NK-92 (cell line): ENCODE data around the gene SGCA.

Source experiments
- DNase-seq: peaks from one replicate; lab custom pipeline; 2025; ENCODE audit not compliant: unreplicated experiment; lab: John Stamatoyannopoulos, UW

SGCA gene

DNA sequence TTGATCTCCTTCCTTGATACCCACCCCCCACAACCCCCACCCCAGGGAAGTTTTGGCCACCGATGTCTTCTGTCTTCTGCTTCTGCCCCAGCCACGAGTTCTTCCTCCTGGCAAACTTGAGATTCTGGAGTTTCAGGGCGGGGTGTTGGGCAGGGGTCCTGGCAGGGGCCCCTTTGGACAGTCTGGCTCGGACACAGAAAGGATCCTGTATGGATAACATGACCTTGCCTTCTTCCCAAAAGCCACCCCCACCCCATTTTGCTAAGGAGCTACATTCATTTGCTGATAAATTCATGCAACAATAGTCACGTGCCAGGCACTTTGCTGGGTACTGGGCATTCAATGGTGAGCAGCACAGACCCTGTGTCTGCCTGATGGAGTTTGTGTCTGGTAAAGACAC, 41.5 kb downstream of the SGCA start:
- no peak for DNase-seq

DNA sequence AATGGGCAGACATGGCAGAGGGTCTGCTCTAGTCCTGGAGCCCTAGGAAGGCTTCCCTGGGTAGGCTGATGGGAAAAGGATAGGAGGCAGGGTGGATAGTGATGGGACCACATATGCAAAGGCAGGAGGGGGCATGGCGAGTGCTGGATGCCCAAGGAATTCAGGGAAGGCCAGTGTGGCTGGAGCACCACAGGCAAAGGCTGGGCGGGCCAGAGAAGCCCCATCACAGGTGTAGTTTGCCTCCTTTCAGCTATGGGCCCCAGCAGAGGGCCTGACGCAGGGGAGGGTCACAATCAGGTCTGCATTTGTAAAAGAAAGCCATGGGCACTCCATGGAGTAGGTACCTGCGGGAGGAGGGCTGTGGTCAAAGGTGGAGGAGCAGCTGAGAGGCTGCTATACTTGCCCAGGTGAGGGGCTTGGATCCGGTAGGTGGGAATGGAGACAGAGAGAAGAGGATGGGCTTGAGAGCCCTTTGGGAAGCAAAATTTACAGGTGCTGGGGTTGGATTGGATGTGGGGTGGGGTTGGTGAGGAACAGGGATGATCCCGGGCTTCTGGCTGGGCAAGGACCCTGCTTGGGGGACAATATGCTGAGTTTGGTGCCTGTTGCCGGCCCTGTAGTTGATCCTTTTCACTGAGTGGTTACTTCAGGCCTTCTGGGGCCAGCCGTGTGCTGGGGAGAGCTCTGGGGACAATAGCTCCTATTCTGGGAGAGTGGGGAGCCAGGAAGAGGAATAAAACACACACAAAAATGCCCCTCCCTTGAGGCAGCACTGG, 42.2 kb downstream of the SGCA start:
- no peak for DNase-seq

DNA sequence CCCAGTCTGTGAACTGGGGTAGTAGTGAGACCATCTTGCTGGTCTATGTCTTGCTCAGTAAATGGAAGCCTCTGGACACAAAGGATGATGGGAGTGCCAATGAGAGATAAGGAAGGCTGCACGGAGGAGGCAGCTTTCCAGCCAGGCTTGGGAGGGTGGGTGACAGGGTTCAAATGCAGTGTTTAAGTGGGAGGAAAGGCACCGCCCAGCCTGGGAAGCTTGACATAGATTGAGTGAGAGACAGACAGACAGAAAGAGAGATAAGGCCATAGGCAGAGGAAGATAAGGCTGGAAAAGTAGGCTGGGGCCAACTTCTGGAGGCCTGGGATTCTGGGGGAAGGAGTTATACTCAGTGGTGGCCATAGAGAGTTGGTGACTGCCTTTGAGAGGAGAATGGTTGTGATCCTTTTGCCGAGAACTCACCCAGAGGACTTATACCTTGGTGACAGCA, 42.8 kb downstream of the SGCA start:
- DNase-seq: no peak

DNA sequence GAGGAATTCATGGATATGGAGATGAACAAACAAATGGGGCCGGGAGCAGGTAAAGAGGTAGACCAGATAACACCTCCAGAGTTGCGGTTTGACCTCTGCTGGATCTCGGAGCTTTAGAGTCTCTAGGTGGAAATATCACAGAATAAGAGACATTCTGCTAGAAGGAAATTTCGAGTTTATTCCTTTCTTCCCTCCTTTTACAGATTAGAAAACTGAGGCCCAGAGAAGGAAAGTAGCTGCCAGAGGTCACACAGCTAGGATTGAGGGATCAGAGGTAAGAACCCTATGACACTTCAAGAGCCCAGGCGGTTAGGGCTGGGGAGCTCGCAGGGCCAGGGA, 43.3 kb downstream of the SGCA start:
- DNase-seq: no peak

DNA sequence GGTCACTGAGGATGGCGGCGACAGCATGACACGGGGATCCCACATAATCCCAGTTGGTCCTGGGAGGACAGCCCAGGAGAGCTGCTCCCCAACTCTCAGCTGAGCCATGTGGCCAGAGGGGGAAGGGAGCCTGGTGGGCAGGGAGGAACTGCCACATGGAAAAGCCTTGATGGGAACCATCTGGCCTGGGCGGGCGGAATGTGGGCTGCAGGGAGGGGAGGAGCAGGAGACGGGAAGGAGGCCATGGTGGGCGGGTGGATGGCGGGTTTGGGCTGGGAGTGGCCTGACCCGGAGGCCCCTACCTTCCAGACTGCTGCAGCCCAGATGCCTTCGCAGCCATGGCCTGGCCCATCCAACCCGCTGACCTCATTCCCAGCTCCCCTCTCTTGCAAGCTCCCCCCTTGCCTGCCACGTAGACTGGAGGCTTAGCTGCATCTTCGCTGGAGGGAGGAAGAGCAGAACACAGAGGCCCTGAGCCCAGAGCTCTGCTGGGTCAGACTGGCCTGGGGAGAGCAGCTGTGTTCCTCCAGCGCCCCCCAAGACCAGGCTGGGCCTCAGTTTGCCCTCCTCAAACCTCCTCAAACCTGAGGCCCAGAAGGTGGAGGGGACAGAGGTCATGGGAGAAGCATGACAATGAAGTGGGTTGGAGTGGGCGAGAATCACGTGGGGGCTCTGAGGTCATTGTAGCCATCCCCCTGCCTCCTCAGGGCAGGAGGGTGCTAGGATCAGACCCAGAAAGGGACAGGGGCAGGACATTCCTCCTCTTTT, 43.9 kb downstream of the SGCA start:
- DNase-seq: no peak

DNA sequence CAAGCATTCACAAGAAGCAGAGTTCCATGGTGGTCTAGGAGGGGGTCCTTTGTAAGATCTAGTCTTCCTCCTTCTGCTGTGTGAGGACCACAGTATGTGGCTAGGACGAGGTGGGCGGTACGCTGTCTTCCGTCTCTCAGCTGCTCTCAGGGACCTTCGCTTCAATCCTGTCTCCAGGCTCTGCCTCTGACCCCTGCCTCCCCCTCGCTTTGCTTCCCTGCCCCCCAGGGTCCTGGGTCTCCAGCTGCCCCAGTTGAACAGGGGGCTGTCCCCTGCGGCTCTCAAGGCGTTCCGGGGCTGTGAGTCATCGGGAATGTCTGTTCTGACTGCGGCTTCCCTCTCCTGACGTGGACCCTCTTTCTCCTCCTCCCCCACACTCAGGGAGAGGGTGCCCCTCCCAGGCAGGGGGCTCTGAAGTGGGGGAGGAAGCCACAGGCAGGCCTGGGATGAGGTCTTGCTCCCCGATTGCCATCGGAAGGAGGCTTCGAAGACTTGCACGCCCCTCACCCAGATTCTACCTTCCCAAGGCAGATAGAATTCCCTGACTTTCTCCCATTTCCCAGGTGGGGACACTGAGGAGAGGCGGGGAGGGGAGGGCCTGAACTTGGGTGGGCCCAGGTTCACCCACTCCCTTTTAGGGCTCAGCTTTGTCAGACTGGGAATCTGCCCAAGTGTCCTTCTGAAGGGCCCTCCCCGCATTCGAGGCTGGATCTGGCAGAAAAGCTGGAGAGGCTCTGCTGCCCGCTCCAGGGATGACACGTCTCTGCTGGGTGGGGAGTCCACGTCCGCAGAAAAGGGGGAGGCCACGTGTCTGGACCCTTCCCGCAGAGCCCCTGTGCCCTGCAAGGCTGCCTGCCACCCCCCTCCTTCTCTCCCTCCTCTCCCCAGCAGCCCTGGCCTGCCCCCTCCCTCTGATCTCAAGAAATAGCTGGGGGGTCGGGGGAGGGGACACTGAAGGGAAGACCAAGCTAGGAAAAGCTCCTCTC, 44.7 kb downstream of the SGCA start:
- DNase-seq: no peak

DNA sequence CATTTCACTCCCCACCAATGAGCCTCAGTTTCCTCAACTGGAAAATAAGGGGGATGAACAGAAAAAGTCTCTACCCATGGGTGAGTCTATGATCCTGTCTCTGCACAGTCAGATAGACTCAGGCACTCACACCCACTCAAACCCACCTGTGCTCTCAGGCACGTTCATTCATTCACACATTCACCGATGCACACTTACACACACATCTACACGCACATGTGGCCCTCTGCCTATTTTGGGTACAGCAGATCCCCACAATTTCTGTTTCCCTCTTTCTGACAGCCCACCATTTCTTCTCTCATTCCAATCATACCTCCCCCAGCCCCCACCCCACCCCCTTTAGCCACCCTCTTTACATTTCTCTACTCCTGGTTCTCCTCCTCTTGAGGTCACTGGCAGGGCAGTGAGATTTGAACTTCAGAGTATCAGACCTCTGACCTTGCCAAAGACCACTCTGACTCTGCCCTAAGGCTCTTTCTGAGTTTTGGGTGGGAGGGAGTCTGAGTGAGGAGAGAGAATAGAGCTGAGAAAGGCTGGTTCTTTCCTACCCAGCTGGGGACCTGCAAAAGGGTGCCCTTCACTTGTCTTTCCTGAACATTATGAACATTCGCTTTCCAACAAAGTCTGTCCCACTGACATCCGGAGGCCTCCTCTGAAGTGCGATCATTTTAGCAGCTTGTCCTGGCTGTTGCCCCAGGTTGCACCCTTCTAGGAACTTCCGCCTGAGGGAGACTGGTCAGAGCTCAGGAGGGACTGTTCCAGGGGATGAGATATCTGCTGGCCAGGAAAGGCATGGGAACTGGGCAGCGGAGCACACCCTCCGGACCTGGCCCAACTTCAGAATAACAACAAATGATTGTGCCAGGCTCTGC, 45.7 kb downstream of the SGCA start:
- no peak for DNase-seq

DNA sequence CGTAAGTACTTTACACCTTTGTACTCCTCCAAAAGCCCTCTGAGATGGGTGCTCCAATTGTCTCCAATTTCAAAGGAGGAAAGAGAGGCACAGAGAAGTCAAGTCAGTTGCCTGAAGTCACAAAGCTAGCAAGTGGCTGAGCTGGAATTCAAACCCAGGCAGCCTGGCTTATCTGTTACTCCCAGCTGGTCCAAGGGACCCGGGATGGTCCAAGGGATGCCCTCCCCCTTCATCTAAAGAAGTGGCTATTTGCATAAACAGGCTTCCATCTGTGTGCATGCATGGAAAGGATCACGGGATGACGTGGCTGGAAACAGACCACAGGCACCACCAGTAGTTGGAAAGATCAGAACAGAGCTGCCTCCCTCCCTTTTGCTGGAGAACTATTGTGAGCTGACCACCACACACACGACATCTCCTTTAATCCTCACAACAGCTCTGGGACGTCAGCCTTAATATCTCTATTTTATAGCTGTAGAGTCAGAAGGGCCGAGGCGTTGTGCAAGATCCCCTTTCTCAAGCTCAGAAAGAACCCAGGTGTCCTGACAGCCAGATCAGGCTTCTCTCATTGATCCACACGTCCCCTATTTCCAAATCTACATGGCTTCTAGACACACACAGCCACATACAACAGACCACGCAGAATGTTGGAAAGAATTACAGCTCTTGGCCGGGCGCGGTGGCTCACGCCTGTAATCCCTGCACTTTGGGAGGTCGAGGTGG, 46.5 kb downstream of the SGCA start:
- no peak for DNase-seq

DNA sequence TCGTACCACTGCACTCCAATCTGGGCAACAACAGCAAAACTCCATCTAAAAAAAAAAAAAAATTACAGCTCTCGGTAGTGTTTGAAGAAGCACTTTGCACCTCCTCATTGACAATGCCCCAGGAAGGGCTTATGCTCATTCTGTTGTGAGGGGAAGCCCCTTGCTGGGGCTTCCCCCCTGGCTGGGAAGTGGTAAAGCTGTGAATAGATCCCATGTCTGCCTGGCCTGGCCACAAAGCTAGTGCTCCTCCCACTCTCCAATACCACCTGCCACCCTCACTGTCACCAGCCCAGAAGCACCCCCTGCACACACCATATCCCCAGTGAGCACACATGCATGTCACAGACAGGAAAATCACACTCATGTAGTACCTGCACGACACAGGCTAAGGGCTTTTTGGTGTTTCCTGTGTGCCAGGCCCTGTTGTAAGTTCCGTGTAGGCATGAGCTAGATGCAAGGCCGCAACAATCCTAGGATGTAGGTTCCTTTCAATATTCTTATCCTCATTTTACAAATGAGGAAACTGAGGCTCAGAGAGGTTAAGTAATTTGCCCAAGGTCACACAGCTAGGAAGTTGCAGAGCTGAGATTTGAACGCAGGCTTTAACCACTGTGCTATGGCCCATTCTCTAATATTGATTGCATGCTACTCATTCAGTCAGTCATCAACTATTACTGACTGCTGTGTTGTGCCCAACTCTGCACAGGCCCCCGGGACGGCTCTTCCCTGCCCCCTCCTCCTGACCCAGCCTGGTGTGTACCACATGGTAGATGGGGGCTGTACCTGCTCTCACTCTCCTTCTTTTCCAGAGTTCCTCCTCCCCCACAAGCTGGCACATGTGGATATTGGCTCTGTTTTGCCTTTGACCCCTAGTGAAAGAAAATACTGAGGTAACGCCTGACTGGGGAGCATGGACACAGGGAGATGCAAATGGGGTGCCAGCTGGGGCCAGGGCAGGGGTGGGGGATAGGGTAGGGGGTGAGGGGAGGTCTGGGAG, 47.5 kb downstream of the SGCA start:
- DNase-seq: no peak

DNA sequence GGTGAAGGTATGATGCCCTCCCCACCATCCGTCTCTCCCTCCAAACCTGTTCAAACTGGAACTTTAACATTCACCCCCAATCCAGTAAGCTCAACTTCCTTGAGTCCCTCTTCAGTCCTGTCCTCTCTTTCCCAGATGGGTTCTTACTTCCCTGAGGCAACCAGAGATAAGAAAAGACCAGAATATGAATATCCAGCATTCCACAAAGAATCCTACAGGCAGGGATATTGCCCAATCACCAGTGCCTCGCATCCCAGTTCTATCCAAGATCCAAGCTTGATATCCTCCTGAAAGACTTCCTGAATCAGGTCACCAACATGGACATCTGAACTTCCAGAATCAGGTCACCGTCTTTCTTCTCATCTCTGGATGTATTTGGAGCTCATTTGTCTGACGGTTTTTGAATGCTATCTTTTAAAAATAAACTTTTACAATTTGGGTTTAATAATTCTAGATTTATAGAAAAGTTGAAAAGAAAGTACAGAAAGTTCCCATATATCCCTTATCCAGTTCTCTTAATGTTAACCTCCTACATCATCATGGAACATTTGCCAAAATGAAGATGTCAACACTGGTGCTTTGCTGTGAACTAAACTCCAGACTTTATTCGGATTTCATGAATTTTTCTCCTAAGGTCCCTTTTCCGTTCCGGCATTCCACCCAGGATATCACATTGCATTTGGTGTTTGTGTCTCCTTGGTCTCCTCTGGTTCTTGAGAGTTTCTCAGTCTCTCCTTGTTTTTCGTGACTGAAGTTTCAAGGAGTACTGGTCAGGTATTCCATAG, 49.4 kb downstream of the SGCA start:
- no peak for DNase-seq

DNA sequence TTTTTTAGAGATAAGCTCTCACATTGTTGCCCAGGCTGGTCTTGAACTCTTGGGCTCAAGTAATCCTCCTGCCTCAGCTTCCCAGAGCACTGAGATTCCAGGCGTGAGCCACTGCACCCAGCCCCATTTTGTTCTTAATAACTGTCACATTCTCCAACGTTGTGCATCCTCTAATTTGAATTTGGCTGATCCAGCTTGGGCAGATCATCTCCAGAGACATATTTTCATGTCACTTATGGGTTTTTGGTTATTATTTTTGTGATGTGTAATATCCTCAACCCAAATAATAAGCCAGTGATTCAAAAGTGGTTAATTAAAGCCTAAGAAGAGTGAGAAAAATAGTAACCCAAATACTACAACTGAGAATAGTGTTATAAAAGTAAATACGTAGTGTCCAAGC, 51.8 kb downstream of the SGCA start:
- no peak for DNase-seq

DNA sequence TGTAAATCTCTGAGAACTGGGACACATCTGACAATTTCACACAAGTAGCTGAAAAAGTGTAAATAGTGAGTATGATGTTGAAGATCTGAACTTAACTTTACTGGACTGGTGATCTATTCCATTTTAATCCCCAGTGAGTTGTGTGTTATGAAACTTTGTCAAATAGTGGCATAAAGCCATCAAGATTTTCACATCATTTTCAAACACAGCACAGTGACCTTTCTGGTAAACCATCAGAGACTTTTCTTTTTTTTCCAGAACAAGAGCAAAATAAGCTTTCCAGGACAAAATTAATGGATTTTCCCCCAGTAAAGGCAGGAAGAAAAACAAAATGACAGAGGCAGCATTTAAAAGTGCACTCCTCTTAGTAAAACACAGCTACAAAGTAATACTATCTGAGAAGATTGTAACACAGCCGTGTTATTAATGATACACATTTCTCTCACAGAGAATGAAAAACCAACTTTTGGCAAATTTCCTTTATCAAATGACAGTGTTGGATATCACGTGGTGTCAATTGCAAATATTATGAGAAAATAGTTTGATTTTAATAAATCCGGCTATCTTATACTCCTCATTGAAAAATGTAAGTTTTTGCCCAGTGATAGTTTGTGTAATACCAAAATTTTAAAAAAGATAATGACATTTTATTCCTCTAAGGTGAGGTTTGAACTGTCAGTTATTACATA, 52.4 kb downstream of the SGCA start:
- no peak for DNase-seq

DNA sequence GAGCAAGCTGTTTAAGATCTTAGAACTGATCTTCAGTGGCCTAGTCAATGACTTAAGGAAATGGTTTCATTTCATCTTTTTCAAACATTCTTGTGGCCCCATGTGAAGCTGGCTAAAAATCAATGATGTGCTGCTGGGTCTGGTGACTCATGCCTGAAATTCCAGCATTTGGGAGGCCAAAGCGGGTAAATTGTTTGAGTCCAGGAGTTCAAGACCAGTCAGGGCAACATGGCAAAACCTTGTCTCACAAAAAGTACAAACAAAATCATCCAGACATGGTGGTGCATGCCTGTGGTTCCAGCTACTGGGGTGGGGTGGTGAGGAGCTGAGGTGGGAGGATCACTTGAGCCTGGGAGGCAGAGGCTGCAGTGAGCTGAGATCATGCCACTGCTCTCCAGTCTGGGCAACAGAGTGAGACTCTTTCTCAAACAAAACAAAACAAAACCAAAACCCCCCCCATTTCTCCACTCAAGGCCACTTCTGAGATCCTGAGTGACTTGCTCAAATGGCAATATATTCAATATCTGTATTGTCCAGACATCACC, 53.0 kb downstream of the SGCA start:
- DNase-seq: no peak

DNA sequence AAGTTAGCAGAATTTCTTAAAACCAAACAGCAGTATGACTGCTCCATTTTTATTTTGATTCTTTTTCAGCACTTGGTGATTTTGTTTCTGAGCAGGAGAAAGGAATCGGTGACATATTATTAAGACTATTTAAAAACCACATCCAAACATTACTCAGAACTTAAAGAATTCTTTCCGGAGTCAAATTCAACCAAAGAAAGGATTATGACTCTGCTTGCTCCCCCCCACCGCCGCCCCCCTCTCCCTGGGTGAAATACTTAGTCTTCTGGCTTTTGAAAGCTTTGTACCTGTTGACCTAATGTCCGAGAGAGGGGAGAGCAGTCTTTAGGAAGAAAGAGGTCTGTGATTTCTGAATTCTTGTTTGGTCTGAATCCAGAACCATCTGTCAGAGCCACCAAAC, 53.5 kb downstream of the SGCA start:
- no peak for DNase-seq

DNA sequence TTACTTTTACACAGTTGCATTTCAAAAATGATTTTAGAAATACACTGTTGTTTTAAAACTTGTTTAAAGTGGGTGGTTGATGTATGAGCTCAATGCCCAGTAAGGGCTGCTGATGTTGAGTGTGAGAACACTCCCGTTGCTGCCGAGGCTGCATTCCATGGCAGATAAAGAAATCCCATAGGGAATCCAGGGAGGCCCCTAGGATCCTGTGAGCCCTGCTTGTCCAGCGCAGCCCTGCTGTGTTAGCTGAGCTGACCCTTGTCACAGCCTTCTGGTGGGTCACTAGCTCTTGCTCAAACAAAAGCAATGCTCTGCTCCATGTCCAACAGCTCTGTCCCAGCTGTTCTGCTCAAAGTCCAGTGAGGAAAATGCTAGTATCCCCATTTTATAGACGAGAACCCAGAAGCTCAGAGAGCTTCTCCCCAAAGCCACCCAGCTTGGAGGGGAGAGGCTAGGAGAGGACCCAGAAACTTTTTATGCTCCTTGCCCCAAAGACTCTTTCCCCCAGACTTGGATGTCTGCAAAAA, 54.2 kb downstream of the SGCA start:
- no peak for DNase-seq

DNA sequence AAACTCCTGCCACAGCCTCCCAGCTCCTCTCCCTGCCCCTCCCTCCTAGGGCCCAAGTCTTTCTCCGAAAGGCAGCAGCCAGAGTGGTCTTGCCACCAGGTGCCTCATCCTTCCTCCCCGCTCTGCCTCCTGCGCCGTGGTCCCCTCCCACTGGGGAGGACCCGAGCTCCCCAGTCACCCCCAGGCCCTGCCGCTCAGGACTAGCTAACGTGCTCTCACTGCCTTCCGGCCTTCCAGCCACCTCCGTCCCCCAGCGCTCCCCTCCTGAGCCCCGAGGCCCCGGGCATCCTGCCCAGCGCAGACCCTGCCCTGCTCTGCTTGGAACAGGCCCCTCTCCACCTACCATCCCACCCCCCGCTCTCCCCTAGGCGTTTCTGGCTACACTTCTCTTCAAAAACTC, 55.0 kb downstream of the SGCA start:
- DNase-seq: no peak
